MG63 (cell line): Measurements from ENCODE around the gene PGGT1B. TPM values are rescaled to one million over a fixed set of nuclear protein-coding genes. Genes with fewer than 3 reads are reported as not detected.
A peak's percentile ranks its signal among the peaks of the same experiment; 100 is the strongest.

Experiments used
- DNase-seq: peaks from one replicate; pipeline ENCODE4 v3.0.0-alpha.2; 2020
- H3K27me3 ChIP-seq: fragments of 250-450 bp; sonication (Bioruptor Pico); 2 replicates; pipeline ENCODE4 v1.5.1; 2020; ENCODE audit warnings: mild to moderate bottlenecking, moderate library complexity
- H3K36me3 ChIP-seq: fragments of 250-450 bp; sonication (Bioruptor Pico); 2 replicates; pipeline ENCODE4 v1.5.1; 2020; ENCODE audit warnings: mild to moderate bottlenecking, moderate library complexity
- H3K4me3 ChIP-seq: fragments of 250-450 bp; sonication (Bioruptor Pico); 2 replicates; pipeline ENCODE4 v1.5.1; 2020; ENCODE audit warnings: mild to moderate bottlenecking, moderate library complexity
- H3K9me3 ChIP-seq: fragments of 250-450 bp; sonication (Bioruptor Pico); 2 replicates; pipeline ENCODE4 v1.5.1; 2020; ENCODE audit warnings: mild to moderate bottlenecking, moderate library complexity
- total RNA-seq: library from RNA; depleted of rRNA; stranded (reverse); fragments of >200 nt; shearing (Covaris generic); gene quantifications from 2 replicates; pipeline ENCODE4 v1.2.3, GENCODE V29; 2014; ENCODE audit warnings: low replicate concordance; rRNA removed

PGGT1B gene
- total RNA-seq, 1 experiment from 2014 or later = 17.3 TPM

GRCh38 chr5:115170134-115170928 lies 92.3 kb downstream of the PGGT1B start:
- no peaks in the 10 kb centered on the region for H3K36me3 ChIP-seq
- peaks cover 53% of the 10 kb centered on the region for H3K27me3 ChIP-seq
- peak overlapping the region; percentile 62 for H3K4me3 ChIP-seq
- no peaks in the 10 kb centered on the region for H3K9me3 ChIP-seq
- no peak for DNase-seq

GRCh38 chr5:115169487-115170133 lies 93.1 kb downstream of the PGGT1B start, which contains the start of gene TRIM36:
TRIM36 (minus strand) TSS chr5:115169908; CDS start chr5:115169634, 274 bp downstream.
- H3K9me3 ChIP-seq = no peaks in the 10 kb centered on the region
- no peaks in the 10 kb centered on the region for H3K36me3 ChIP-seq
- peak; percentile 96 for DNase-seq
- peaks cover 51% of the 10 kb centered on the region for H3K27me3 ChIP-seq
- H3K4me3 ChIP-seq = peak within 1 kb of the TSS; percentile 62

- Histone ChIP-seq H3K27me3 (peaks cover 51% of the 10 kb centered on the region), H3K36me3 (no peaks in the 10 kb centered on the region), H3K9me3 (no peaks in the 10 kb centered on the region), H3K4me3 (peak overlapping the region; percentile 62)
- DNase-seq = peak; percentile 32
These were observed 93.7 kb downstream of the PGGT1B start for GRCh38 chr5:115168829-115169486.

GRCh38 chr5:115166744-115167393 lies 95.8 kb downstream of the PGGT1B start:
- DNase-seq = no peak
- Histone ChIP-seq H3K36me3 (no peaks in the 10 kb centered on the region), H3K9me3 (no peaks in the 10 kb centered on the region), H3K27me3 (peaks cover 38% of the 10 kb centered on the region), H3K4me3 (no peak overlapping the region)

GRCh38 chr5:115165790-115166189 lies 96.9 kb downstream of the PGGT1B start:
- no peaks in the 10 kb centered on the region for H3K36me3 ChIP-seq
- H3K27me3 ChIP-seq = peaks cover 31% of the 10 kb centered on the region
- H3K9me3 ChIP-seq = no peaks in the 10 kb centered on the region
- no peak overlapping the region for H3K4me3 ChIP-seq
- no peak for DNase-seq

GRCh38 chr5:115160975-115161475 lies 101.7 kb downstream of the PGGT1B start:
- Histone ChIP-seq H3K36me3 (no peaks in the 10 kb centered on the region), H3K9me3 (0 out of 2 replicates have a peak, but pooled peaks cover 2% of the 10 kb centered on the region), H3K4me3 (no peak overlapping the region), H3K27me3 (peaks cover 13% of the 10 kb centered on the region)
- no peak for DNase-seq

Other genes with a start within 250 kb of the PGGT1B start
- gene TRIM36, start 93.0 kb downstream of the PGGT1B start, total RNA-seq = 0.10 TPM in 1 of 2 replicates, not detected in the other
- gene CCDC112, start 33.8 kb upstream of the PGGT1B start, total RNA-seq = 13.9 and 20.8 TPM in 2 replicates